Pons (tissue), 1 donor: ENCODE data around the gene CHRND.
A peak's percentile ranks its signal among the peaks of the same experiment; 100 is the strongest.
"Not testable (repeated sequence)": the region's sequence is repeated elsewhere in the genome, so short reads cannot be mapped to it uniquely, and the experiment has no call there.

Source experiments
- DNase-seq: peaks from one replicate; pipeline ENCODE4 v3.0.0-alpha.2; 2016; ENCODE audit warnings: low spot score

CHRND gene

DNA sequence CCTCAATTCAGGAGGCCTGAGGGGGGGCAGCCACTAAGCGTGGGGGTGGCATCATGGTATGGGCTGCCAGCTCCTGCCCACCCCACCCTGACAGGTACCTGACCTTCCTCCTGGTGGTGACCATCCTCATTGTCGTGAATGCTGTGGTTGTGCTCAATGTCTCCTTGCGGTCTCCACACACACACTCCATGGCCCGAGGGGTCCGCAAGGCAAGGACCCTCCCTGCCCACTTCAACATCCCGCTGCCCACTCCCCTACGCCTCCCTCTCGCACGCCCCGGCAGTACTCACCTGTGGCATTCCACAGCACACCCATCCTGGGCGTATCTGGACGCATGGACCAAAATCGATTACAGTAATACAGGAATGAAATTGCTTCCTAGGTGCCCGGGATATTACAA is 17.5 kb downstream of the CHRND start:
- DNase-seq, result no peak

DNA sequence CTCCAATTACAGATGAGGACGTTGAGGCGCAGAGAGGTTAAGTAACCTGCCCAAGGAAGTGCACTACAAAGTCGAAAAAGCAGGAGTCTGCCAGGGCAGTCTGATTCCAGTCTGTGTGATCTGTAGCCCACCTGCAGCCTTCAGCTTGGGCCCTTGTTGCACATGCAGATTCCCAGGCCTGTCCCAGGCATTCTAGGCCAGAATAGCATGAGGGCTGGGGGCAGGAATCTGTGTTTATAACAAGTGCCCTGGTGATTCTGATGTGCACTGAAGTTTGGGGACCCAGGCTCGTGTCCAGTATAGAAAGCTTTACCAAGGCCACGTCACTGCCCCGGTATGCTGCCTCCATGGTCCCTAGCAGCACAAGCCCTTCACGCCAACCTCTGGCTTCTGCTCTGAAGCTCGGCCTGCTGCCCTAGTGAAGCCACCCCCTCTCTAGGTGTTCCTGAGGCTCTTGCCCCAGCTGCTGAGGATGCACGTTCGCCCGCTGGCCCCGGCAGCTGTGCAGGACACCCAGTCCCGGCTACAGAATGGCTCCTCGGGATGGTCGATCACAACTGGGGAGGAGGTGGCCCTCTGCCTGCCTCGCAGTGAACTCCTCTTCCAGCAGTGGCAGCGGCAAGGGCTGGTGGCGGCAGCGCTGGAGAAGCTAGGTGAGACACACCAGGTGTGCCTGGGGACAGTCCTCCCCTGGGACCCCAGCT is 18.1 kb downstream of the CHRND start:
- DNase-seq, result no peak

GRCh38 chr2:232544674-232545073 is 18.7 kb downstream of the CHRND start:
- DNase-seq, result no peak

DNA sequence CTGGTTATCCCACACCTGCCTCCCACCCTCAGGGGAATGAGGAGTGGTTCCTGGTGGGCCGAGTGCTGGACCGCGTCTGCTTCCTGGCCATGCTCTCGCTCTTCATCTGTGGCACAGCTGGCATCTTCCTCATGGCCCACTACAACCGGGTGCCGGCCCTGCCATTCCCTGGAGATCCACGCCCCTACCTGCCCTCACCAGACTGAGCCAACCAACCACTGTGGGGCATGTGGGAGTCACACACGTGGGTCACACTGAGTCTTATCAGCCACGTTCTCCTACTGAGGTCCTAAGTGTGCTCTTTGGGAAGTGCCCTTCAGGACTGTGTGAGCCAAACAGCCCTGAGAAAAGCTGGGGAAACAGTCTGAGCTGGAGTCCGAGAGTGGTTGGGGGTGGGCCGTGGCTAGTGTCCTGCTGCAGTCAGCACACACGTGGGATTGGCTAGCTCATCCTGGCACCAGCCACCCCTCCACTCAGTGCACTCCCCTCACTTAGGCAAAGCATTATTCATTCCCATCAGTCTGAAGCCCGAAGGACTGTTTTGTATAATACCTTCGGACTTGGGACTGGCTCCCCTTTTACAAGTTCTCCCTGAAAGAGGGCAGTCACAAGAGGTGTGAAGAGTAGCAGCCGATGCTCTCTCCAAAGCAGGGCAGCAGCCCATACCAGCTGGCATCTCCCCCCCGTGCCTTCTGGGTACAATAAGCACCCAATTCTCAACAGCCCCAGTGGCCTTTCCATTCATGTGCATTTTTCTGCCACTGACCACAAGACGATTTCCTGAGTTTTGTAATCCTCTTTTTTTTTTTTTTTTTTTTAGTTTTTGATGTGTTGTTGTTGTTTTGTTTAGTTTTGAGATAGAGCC is 19.8 kb downstream of the CHRND start:
- no peak for DNase-seq

DNA sequence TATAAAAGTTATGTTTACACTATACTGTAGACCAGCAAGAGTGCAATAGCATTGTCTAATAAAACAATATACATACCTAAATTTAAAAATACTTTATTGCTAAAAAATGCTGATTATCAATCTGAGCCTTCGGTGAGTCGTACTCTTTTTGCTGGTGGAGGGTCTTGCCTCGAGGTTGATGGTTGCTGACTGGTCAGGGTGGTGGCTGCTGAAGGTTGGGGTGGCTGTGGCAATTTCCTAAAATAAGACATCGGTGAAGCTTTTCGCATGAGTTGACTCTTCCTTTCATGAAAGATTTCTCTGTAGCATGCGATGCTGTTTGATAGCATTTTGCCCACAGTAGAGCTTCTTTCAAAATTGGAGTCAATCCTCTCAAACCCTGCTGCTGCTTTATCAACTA is 22.0 kb downstream of the CHRND start:
- DNase-seq, result no peak

DNA sequence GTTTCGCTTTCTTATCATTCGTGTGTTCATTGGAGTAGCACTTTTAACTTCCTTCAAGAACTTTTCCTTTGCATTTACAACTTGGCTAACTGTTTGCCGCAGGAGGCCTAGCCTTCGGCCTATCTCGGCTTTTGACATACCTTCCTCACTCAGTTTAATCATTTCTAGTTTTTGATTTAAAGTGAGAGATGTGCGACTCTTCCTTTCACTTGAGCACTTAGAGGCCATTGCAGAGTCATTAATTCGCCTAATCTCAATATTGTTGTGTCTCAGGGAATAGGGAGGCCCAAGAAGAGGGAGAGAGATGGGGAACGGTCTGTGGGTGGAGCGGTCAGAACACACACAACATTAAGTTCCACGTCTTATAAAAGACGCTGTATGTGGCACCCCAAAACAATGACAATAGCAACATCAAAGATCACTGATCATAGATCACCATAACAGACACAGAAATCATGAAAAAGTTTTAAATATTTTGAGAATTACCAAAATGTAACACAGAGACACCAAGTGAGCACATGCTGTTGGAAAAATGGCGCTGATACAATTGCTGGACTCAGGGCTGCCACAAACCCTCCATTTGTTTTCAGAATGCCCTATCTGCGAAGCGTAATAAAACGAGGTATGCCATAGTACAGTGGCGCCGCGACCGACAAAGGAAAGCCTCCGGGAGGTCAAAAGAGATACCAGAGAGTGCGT is 23.8 kb downstream of the CHRND start:
- no peak for DNase-seq

- DNase-seq, result peak; percentile 90
Measured at GRCh38 chr2:232550354-232551249, 24.6 kb downstream of the CHRND start, which contains the start of the genes EIF4E2 and TIGD1. Gene EIF4E2, plus strand, starts transcription at chr2:232550689. Its CDS starts 36 bp downstream, at chr2:232550725. Gene TIGD1, minus strand, starts transcription at chr2:232550557. Its CDS starts 675 bp downstream, at chr2:232549882.

DNA sequence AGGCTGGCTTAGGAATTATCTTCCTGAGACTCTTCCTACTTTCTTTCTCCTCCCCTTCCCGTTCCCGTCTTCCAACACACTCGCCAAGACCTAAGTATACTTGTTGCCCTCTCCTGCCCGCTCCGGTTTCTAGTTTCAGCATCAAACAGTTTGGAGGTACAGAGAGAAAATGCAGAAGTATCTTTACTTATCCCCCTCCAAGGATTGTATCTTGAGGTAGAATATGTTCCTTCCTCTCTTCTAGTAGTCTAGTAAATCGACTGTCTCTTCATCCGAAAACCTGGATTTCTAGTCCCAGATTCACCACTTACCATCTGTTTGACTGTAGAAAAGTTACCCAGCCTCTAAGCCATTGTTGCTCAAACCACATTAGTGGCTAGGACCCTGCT is 25.3 kb downstream of the CHRND start:
- DNase-seq, result no peak

- DNase-seq, result no peak
Measured at GRCh38 chr2:232551776-232552175, 25.8 kb downstream of the CHRND start.

GRCh38 chr2:232556426-232556825 is 30.5 kb downstream of the CHRND start:
- no peak for DNase-seq

DNA sequence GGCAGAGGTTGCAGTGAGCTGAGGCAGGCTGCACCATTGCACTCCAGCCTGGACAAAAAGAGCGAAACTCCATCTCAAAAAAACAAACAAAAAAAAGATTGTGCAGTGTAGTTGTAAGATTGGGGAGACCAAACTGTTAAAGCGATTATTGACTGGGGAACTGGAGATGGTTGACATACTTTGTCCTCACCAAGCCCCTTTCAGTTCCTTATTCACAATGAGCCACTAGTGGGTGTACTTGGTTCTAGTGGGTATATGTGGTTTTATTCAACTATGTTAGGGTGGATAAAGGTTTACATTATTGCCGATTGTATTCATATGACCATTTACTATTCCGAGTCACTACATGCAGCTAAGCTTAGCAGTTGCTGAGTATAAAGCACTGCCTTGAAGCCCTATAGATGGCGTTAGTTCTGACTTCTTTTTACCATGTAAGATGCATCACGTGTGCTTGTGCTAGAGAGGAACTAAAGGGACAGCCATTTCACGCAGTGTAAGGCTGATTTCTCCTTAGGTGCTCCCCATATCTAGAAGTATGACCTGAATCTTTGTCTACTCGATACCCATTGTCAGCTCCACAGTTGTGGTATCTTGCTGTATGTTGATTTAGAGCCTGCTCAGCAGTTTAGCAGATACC is 36.7 kb downstream of the CHRND start:
- no peak for DNase-seq

DNA sequence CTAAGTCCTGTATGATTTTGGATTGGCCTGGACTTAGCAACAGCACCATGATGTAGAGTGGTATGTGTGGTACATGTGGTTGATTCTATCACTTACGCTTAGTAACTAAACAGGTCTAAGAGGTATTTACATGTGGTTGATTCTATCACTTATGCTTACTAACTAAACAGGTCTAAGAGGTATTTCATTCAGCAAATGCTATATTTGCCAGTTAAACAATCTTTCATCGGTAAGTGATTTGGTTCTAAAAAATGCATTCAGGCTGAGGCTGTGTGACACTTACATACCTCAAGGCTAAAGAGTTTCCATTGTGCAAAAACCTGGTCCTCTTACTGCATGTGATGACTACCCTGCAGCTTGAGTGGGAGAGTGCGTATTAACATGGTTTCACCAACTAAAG is 37.6 kb downstream of the CHRND start:
- DNase-seq, result no peak

DNA sequence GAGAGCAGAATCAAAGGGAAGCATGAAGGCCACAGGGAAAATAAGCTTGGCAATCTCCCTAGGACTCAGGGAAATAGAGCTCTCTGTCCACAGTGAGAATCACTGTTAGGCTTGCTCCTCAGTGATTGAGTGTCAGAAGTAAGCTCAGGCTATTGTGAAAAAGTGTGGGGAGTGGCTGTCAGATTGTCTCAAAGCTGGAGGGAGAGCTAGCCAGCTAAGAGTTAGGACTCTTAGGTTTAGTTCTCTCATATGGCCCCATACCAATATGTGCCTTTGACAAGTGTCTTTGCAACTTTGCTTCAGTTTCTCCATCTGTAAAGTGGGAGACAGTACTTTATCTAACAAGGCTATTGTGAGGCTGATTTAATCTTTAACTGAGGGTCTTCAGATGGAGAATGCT is 41.8 kb downstream of the CHRND start:
- DNase-seq, result no peak

DNA sequence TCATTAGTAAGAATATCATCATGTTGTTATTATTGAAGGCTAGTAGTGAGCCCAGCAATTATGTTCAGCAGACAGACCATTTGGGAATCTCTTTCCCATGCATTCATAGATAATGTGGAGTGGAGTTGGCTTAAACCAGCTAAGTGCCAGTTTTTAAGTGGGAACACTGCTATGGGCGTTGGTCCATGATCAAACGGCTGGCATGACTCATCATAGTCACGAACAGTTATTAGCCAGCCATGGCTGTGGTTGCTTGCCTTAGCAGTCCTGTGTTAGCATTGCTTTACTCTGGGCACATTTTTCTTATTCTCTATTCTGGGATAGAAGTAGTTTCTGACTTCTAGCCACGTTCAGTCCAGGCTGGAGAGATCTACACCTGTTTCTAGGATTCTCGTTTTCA is 42.2 kb downstream of the CHRND start:
- no peak for DNase-seq

- DNase-seq, result no peak
Measured at GRCh38 chr2:232569541-232569940, 43.6 kb downstream of the CHRND start.

DNA sequence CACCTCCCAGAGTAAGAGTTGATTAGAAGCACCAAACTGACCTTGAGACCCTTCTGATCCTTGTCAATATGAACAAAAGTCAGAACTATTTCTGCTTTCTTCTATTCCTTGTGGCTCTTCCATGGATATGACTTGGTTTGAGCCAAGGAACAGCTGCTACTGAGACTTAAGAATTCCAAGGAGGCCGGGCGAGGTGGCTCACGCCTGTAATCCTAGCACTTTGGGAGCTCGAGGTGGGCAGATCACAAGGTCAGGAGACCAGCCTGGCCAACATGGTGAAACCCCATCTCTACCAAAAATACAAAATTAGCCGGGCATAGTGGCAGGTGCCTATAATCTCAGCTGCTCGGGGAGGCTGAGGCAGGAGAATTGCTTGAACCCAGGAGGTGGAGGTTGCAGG is 44.5 kb downstream of the CHRND start:
- not testable (repeated sequence) for DNase-seq

GRCh38 chr2:232571026-232571474 is 45.1 kb downstream of the CHRND start:
- DNase-seq, result peak; percentile 66

- DNase-seq, result no peak
Measured at GRCh38 chr2:232573042-232573441, 47.1 kb downstream of the CHRND start.

GRCh38 chr2:232573771-232574435 is 47.9 kb downstream of the CHRND start:
- DNase-seq, result peak; percentile 77

- DNase-seq, result no peak
Measured at GRCh38 chr2:232574674-232575403, 48.9 kb downstream of the CHRND start.
